ENCODE data around the gene DLX1.
"Not testable (repeated sequence)": the region's sequence is repeated elsewhere in the genome, so short reads cannot be mapped to it uniquely, and the experiment has no call there.

The DLX1 gene

GRCh38 chr2:172114579-172114978 is 29.3 kb downstream of the DLX1 start:
- DNase-seq (ENCODE audit: low spot score) = no peak

GRCh38 chr2:172116107-172116506 is 30.8 kb downstream of the DLX1 start:
- DNase-seq (ENCODE audit: low spot score) = no peak

- DNase-seq (ENCODE audit: low spot score) = no peak
Measured at GRCh38 chr2:172119089-172119488, 33.8 kb downstream of the DLX1 start.

GRCh38 chr2:172120118-172120517 is 34.8 kb downstream of the DLX1 start:
- DNase-seq (ENCODE audit: low spot score) = no peak

- DNase-seq (ENCODE audit: low spot score) = no peak
Measured at GRCh38 chr2:172128484-172128883, 43.2 kb downstream of the DLX1 start.

- DNase-seq (ENCODE audit: low spot score) = no peak
Measured at GRCh38 chr2:172129404-172129803, 44.1 kb downstream of the DLX1 start.

GRCh38 chr2:172131713-172132555 is 46.6 kb downstream of the DLX1 start:
- DNase-seq (ENCODE audit: low spot score) = no peak

GRCh38 chr2:172134270-172134669 is 49.0 kb downstream of the DLX1 start:
- DNase-seq (ENCODE audit: low spot score) = no peak

GRCh38 chr2:172135446-172135845 is 50.1 kb downstream of the DLX1 start:
- DNase-seq (ENCODE audit: low spot score) = no peak

- no peak for DNase-seq (ENCODE audit: low spot score)
Measured at GRCh38 chr2:172137109-172137508, 51.8 kb downstream of the DLX1 start.

GRCh38 chr2:172137943-172138342 is 52.6 kb downstream of the DLX1 start:
- no peak for DNase-seq (ENCODE audit: low spot score)

- not testable (repeated sequence) for DNase-seq (ENCODE audit: low spot score)
Measured at GRCh38 chr2:172138727-172139126, 53.4 kb downstream of the DLX1 start.
